Activated CD8-positive, alpha-beta T cell treated with anti-CD3 and anti-CD28 coated beads for 36 hours (primary cell): ENCODE results near the gene TRDN. TPM values are rescaled to one million over a fixed set of nuclear protein-coding genes. Genes with fewer than 3 reads are reported as not detected.
"Not testable (repeated sequence)": the region's sequence is repeated elsewhere in the genome, so short reads cannot be mapped to it uniquely, and the experiment has no call there.

ENCODE experiments used
- ATAC-seq: fragments of 200-7000 bp; cut with Tn5 transposase; one replicate; pipeline ENCODE4 v1.10.0; 2021; ENCODE audit warnings: mild to moderate bottlenecking, moderate library complexity
- CTCF ChIA-PET: fragments of 350-600 bp; sonication (Branson Sonifier 250); formaldehyde crosslinking; loops from one replicate; lab custom pipeline; 2021; ENCODE audit warnings: antibody characterized with exemption; lab: Charles Lee
- POLR2A ChIA-PET: fragments of 350-600 bp; sonication (Branson Sonifier 250); formaldehyde crosslinking; loops from one replicate; lab custom pipeline; 2021; ENCODE audit warnings: antibody characterized with exemption; lab: Charles Lee
- DNase-seq: peaks from one replicate; pipeline ENCODE4 v3.0.0-alpha.2; 2020
- H3K27ac Mint-ChIP-seq: one replicate; pipeline ENCODE4 v1.8.0; 2021; ENCODE audit warnings: mild to moderate bottlenecking, mixed read lengths
- H3K27me3 Mint-ChIP-seq: one replicate; pipeline ENCODE4 v1.8.0; 2021; ENCODE audit warnings: mixed read lengths
- H3K36me3 Mint-ChIP-seq: one replicate; pipeline ENCODE4 v1.8.0; 2021; ENCODE audit warnings: low read depth, mixed read lengths
- H3K4me1 Mint-ChIP-seq: one replicate; pipeline ENCODE4 v1.8.0; 2021; ENCODE audit warnings: low read depth, mixed read lengths
- H3K4me3 Mint-ChIP-seq: one replicate; pipeline ENCODE4 v1.8.0; 2021; ENCODE audit warnings: mild to moderate bottlenecking, moderate library complexity, mixed read lengths
- H3K9me3 Mint-ChIP-seq: one replicate; pipeline ENCODE4 v1.8.0; 2021; ENCODE audit warnings: mixed read lengths
- CTCF ChIP-seq: fragments of 200-600 bp; IDR thresholded peaks from one replicate; pipeline ENCODE4 v1.8.0; 2022; ENCODE audit warnings: antibody characterized with exemption, mild to moderate bottlenecking
- intact Hi-C: fragments of 100-400 bp; cut with micrococcal nuclease; formaldehyde crosslinking; loops from one replicate; pipeline ENCODE4 v1.10.0; 2022
- total RNA-seq, 2 experiments: library from RNA; stranded (reverse); gene quantifications; one replicate each; pipeline ENCODE4 v1.2.3, GENCODE V29; 2021

TRDN gene
- total RNA-seq, 2 experiments from 2014 or later = not detected

- no peaks in the 10 kb centered on the region for H3K36me3 Mint-ChIP-seq
- no peaks in the 10 kb centered on the region for H3K4me1 Mint-ChIP-seq
- intact Hi-C loops = no loop called here
- POLR2A ChIA-PET = no interaction called here
- no peaks in the 10 kb centered on the region for H3K27me3 Mint-ChIP-seq
- no peak overlapping the region for H3K27ac Mint-ChIP-seq
- TF ChIP-seq CTCF = no peak
- DNase-seq (no peak), ATAC-seq (no peak)
- no peak overlapping the region for H3K4me3 Mint-ChIP-seq
- CTCF ChIA-PET = no interaction called here
- H3K9me3 Mint-ChIP-seq = no peaks in the 10 kb centered on the region
Measured at GRCh38 chr6:123462152-123462551, 174.6 kb downstream of the TRDN start.

- ATAC-seq = no peak
- no peak for TF ChIP-seq CTCF
- CTCF ChIA-PET = no interaction called here
Measured at GRCh38 chr6:123458218-123458617, 178.5 kb downstream of the TRDN start.

GRCh38 chr6:123456836-123457235, 179.9 kb downstream of the TRDN start:
- no peak for ATAC-seq

More at GRCh38 chr6:123458218-123458617, 178.5 kb downstream of the TRDN start:
- Mint-ChIP-seq H3K36me3 (no peaks in the 10 kb centered on the region), H3K9me3 (peaks cover 2% of the 10 kb centered on the region), H3K27ac (no peak overlapping the region), H3K4me3 (no peak overlapping the region), H3K4me1 (no peaks in the 10 kb centered on the region), H3K27me3 (no peaks in the 10 kb centered on the region)
- POLR2A ChIA-PET = no interaction called here
- intact Hi-C loops = no loop called here
- no peak for DNase-seq

GRCh38 chr6:123454448-123454847, 182.3 kb downstream of the TRDN start:
- ChIA-PET CTCF (interaction anchor here (0.7 kb wide), 1 partner anchor 1692 kb away, joined by 3 read pairs; no protein-coding TSS in a partner anchor), POLR2A (no interaction called here)
- no peak overlapping the region for H3K27ac Mint-ChIP-seq
- TF ChIP-seq CTCF = no peak
- no peaks in the 10 kb centered on the region for H3K4me1 Mint-ChIP-seq
- no peaks in the 10 kb centered on the region for H3K27me3 Mint-ChIP-seq
- peaks cover 5% of the 10 kb centered on the region for H3K9me3 Mint-ChIP-seq
- H3K36me3 Mint-ChIP-seq = no peaks in the 10 kb centered on the region
- intact Hi-C loops = no loop called here
- H3K4me3 Mint-ChIP-seq = no peak overlapping the region
- no peak for DNase-seq
- no peak for ATAC-seq

More at GRCh38 chr6:123456836-123457235, 179.9 kb downstream of the TRDN start:
- intact Hi-C loops = no loop called here
- ChIA-PET POLR2A (no interaction called here), CTCF (no interaction called here)
- Mint-ChIP-seq H3K9me3 (peaks cover 5% of the 10 kb centered on the region), H3K36me3 (no peaks in the 10 kb centered on the region), H3K4me3 (no peak overlapping the region), H3K27ac (no peak overlapping the region), H3K27me3 (no peaks in the 10 kb centered on the region), H3K4me1 (no peaks in the 10 kb centered on the region)
- no peak for TF ChIP-seq CTCF
- DNase-seq = no peak

- CTCF ChIA-PET, POLR2A ChIA-PET, ATAC-seq, H3K27me3 Mint-ChIP-seq, H3K4me3 Mint-ChIP-seq, H3K4me1 Mint-ChIP-seq, H3K36me3 Mint-ChIP-seq, DNase-seq, intact Hi-C loops, H3K27ac Mint-ChIP-seq, H3K9me3 Mint-ChIP-seq: not testable (repeated sequence)
Measured at GRCh38 chr6:123453071-123453470, 183.7 kb downstream of the TRDN start.
